GM12892 (cell line): ENCODE data around the gene KCNJ4.

Experiments used
- POLR2A ChIP-seq: IDR thresholded peaks from 2 replicates; pipeline ENCODE4 v1.6.1; 2011; ENCODE audit warnings: low read depth, low read length, control low read depth
- POLR2AphosphoS5 ChIP-seq: IDR thresholded peaks from 2 replicates; pipeline ENCODE4 v1.6.1; 2011; ENCODE audit warnings: low read depth, low read length, control low read depth

- no peak for TF ChIP-seq POLR2AphosphoS5
- TF ChIP-seq POLR2A = no peak
These were observed 41.0 kb downstream of the KCNJ4 start for GRCh38 chr22:38414009-38414395.
